Thoracic aorta (tissue), 2 donors: Measurements from ENCODE around the gene VSIG10L2. TPM values are rescaled to one million over a fixed set of nuclear protein-coding genes. Genes with fewer than 3 reads are reported as not detected.

Source experiments
- ATAC-seq: fragments of 150-250 bp; one replicate; pipeline ENCODE4 v1.8.0; 2017; ENCODE audit warnings: low read depth; ENCODE audit not compliant: insufficient number of reproducible peaks, low FRiP score
- DNase-seq: peaks from one replicate; pipeline ENCODE4 v3.0.0-alpha.2; 2020; ENCODE audit warnings: low spot score
- H3K27ac ChIP-seq, 2 donors: fragments of 200-600 bp; sonication (generic); 1 replicate in 1 of 2; 2 replicates in 1 of 2; pipeline ENCODE4 v1.5.1; 2016; ENCODE audit warnings: mild to moderate bottlenecking in 2 of 2, moderate library complexity in 2 of 2
- H3K27me3 ChIP-seq: fragments of 200-600 bp; sonication (generic); replicated peaks from 2 replicates; pipeline ENCODE4 v1.6.0; 2016; ENCODE audit warnings: mild to moderate bottlenecking; ENCODE audit not compliant: insufficient read depth
- H3K36me3 ChIP-seq: fragments of 200-600 bp; sonication (generic); one replicate; pipeline ENCODE4 v1.5.1; 2016
- H3K4me1 ChIP-seq, 2 donors: fragments of 200-600 bp; sonication (generic); 1 replicate in 1 of 2; 2 replicates in 1 of 2; pipeline versions ENCODE4 v1.5.1 to v1.6.0; 2016; ENCODE audit warnings: low read depth in 2 of 2, mild to moderate bottlenecking in 1 of 2; ENCODE audit not compliant: control insufficient read depth in 1 of 2
- H3K4me3 ChIP-seq: fragments of 200-600 bp; sonication (generic); 2 replicates; pipeline ENCODE4 v1.5.1; 2016; ENCODE audit warnings: mild to moderate bottlenecking
- H3K9me3 ChIP-seq: fragments of 200-600 bp; sonication (generic); 2 replicates; pipeline ENCODE4 v1.5.1; 2016
- total RNA-seq, 2 donors: library from RNA; depleted of rRNA; stranded (reverse); fragments of >200 nt; gene quantifications; one replicate each; pipeline versions ENCODE4 v1.1.0 to v1.2.3, GENCODE V29; 2016
- TF ChIP-seq, protein P1 (sequence below): fragments of 200-600 bp; sonication (generic); IDR thresholded peaks from one replicate; pipeline ENCODE4 v1.5.1; 2019; ENCODE audit warnings: antibody characterized with exemption

VSIG10L2 gene
- total RNA-seq, 2 donors from 2014 or later = not detected

- Histone ChIP-seq H3K27me3 (no peaks in the 10 kb centered on the region), H3K4me1 (no peaks in the 10 kb centered on the region), H3K36me3 (no peaks in the 10 kb centered on the region), H3K9me3 (no peaks in the 10 kb centered on the region), H3K27ac (no peak overlapping the region), H3K4me3 (no peak overlapping the region)
- TF ChIP-seq, protein P1, sequence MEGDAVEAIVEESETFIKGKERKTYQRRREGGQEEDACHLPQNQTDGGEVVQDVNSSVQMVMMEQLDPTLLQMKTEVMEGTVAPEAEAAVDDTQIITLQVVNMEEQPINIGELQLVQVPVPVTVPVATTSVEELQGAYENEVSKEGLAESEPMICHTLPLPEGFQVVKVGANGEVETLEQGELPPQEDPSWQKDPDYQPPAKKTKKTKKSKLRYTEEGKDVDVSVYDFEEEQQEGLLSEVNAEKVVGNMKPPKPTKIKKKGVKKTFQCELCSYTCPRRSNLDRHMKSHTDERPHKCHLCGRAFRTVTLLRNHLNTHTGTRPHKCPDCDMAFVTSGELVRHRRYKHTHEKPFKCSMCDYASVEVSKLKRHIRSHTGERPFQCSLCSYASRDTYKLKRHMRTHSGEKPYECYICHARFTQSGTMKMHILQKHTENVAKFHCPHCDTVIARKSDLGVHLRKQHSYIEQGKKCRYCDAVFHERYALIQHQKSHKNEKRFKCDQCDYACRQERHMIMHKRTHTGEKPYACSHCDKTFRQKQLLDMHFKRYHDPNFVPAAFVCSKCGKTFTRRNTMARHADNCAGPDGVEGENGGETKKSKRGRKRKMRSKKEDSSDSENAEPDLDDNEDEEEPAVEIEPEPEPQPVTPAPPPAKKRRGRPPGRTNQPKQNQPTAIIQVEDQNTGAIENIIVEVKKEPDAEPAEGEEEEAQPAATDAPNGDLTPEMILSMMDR = no peak
- ATAC-seq (no peak), DNase-seq (no peak)
Observed at GRCh38 chr11:125998267-125998666, 52.4 kb downstream of the VSIG10L2 start.

DNA sequence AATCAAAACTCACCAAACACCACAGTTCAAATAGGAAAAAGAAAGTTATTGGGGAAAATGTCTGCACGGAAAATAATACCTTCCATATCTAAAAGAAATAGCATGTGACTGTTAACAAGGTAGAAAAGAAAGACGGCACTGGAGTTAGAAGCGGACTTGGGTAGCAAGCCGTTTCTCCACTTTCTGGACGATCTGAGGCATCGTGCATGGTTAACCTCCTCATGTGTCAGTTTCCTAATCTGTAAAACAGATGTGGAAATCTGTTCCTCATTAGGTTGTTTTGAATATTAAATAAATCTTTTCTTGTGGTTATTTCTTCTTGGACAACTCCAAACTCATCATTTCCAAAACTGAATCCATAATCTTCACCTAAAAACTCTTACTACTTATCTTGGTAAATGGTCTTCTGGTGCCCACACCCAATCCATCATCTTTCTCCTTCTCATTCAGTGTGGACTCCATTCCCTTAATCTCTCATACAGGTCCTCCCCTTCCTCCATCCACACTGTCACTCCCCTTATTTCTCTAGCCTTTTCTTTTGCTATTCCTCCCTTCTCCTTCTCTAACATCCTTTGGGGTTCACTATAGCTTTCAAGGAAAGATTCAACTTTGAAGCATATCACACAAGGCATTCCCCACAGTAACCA, 53.5 kb downstream of the VSIG10L2 start:
- H3K4me3 ChIP-seq = no peak overlapping the region
- ATAC-seq (no peak), DNase-seq (no peak)
- TF ChIP-seq, protein P1 = no peak
- no peaks in the 10 kb centered on the region for H3K9me3 ChIP-seq
- H3K27ac ChIP-seq = no peak overlapping the region
- H3K4me1 ChIP-seq = no peaks in the 10 kb centered on the region
- H3K36me3 ChIP-seq = no peaks in the 10 kb centered on the region
- no peaks in the 10 kb centered on the region for H3K27me3 ChIP-seq

GRCh38 chr11:126002181-126002580, 56.3 kb downstream of the VSIG10L2 start:
- H3K9me3 ChIP-seq = no peaks in the 10 kb centered on the region
- ATAC-seq (no peak), DNase-seq (no peak)
- H3K36me3 ChIP-seq = no peaks in the 10 kb centered on the region
- no peaks in the 10 kb centered on the region for H3K27me3 ChIP-seq
- H3K4me1 ChIP-seq = peaks cover 0 to 9% of the 10 kb centered on the region in 2 donors
- H3K27ac ChIP-seq = no peak overlapping the region
- no peak overlapping the region for H3K4me3 ChIP-seq
- TF ChIP-seq, protein P1 = no peak

Other genes with a start within 250 kb of the VSIG10L2 start
- gene PATE1, start 199.8 kb upstream of the VSIG10L2 start, total RNA-seq = not detected
- under 1 TPM in 1 of 2 donors, not detected in 1; 0.35 TPM for gene PATE2, start 167.2 kb upstream of the VSIG10L2 start, total RNA-seq
- gene PATE3, start 157.9 kb upstream of the VSIG10L2 start, total RNA-seq = not detected
- not detected for gene PATE4, start 112.7 kb upstream of the VSIG10L2 start, total RNA-seq
- 1 to 10 TPM in 1 of 2 donors, under 1 TPM in 1; 0.56 to 6.1 TPM for gene HYLS1, start 58.4 kb upstream of the VSIG10L2 start, total RNA-seq
- 10 to 100 TPM in 1 of 2 donors, 1 to 10 TPM in 1; 1.6 to 16.9 TPM for gene PUS3, start 42.8 kb upstream of the VSIG10L2 start, total RNA-seq
- not detected for gene DDX25, start 41.5 kb upstream of the VSIG10L2 start, total RNA-seq
- gene CDON, start 116.8 kb downstream of the VSIG10L2 start, total RNA-seq = 10 to 100 TPM; 10.4 to 17.7 TPM